GM12878 (cell line): ENCODE measurements around the gene SLC35A5. TPM values are rescaled to one million over a fixed set of nuclear protein-coding genes. Genes with fewer than 3 reads are reported as not detected.

Experiments used
- ATAC-seq: fragments of 200-7000 bp; cut with Tn5 transposase; 3 replicates; pipeline ENCODE4 v1.9.1; 2020; ENCODE audit warnings: mild to moderate bottlenecking, moderate library complexity
- BruUV-seq: library from RNA; stranded (reverse); fragments of 400-500 nt; replicated peaks from 2 replicates; lab custom pipeline; 2021; lab: Mats Ljungman, UMichigan
- CTCF ChIA-PET: fragments of 300-600 bp; sonication (Branson Sonifier 250); formaldehyde crosslinking; extraction: SDS; loops from one replicate; lab custom pipeline; 2021; ENCODE audit warnings: inconsistent platforms; lab: Yijun Ruan, JAX
- POLR2A ChIA-PET: fragments of 350-600 bp; formaldehyde crosslinking; extraction: SDS; loops from one replicate; lab custom pipeline; 2021; ENCODE audit warnings: inconsistent platforms; lab: Charles Lee
- RAD21 ChIA-PET: fragments of 300-600 bp; sonication (Branson Sonifier 250); formaldehyde crosslinking; loops from one replicate; lab custom pipeline; 2023; ENCODE audit warnings: antibody characterized with exemption; ENCODE audit not compliant: unreplicated experiment; lab: Charles Lee
- SMC1A ChIA-PET: fragments of 300-600 bp; sonication (Branson Sonifier 250); formaldehyde crosslinking; loops from one replicate; lab custom pipeline; 2023; ENCODE audit not compliant: unreplicated experiment, uncharacterized antibody; lab: Charles Lee
- DNase-seq: peaks from one replicate; pipeline ENCODE4 v3.0.0-alpha.2; 2011; ENCODE audit warnings: low read depth, low spot score
- FAIRE-seq: peaks from 3 replicates; lab custom pipeline; 2011; peaks lifted over from hg19 to GRCh38; lab: Jason Lieb, UNC
- H2AFZ ChIP-seq: 2 replicates; pipeline ENCODE4 v1.6.0; 2011; ENCODE audit warnings: low read depth, low read length, control low read depth; ENCODE audit not compliant: control insufficient read depth
- H3K27ac ChIP-seq: 2 replicates; pipeline ENCODE4 v1.5.1; 2011; ENCODE audit warnings: control low read depth; ENCODE audit not compliant: control insufficient read depth, insufficient read depth
- H3K27me3 ChIP-seq, 2 experiments: replicated peaks in 1 of 2; 2 replicates each; pipeline versions ENCODE4 v1.6.0 to v1.6.1; 2011; ENCODE audit warnings: low read length in 1 of 2; ENCODE audit not compliant: control insufficient read depth in 2 of 2, insufficient read depth in 2 of 2
- H3K36me3 ChIP-seq, 2 experiments: 2 replicates each; pipeline ENCODE4 v1.5.1; 2011; ENCODE audit warnings: low read length in 1 of 2; ENCODE audit not compliant: control insufficient read depth in 2 of 2, insufficient read depth in 2 of 2
- H3K4me1 ChIP-seq: 2 replicates; pipeline ENCODE4 v1.6.1; 2011; ENCODE audit warnings: mild to moderate bottlenecking, low read length, moderate library complexity, mixed read lengths; ENCODE audit not compliant: control insufficient read depth, insufficient read depth
- H3K4me2 ChIP-seq: 2 replicates; pipeline ENCODE4 v1.6.0; 2011; ENCODE audit warnings: control low read depth; ENCODE audit not compliant: control insufficient read depth, insufficient read depth
- H3K4me3 ChIP-seq: fragments of 200-600 bp; sonication (generic); 2 replicates; pipeline ENCODE4 v1.5.1; 2016
- H3K79me2 ChIP-seq: 2 replicates; pipeline ENCODE4 v1.6.0; 2011; ENCODE audit warnings: low read length; ENCODE audit not compliant: control insufficient read depth, insufficient read depth
- H3K9ac ChIP-seq: 2 replicates; pipeline ENCODE4 v1.8.0; 2011; ENCODE audit warnings: low read length, control low read depth, mixed read lengths; ENCODE audit not compliant: control insufficient read depth, insufficient read depth
- H3K9me3 ChIP-seq: replicated peaks from 3 replicates; pipeline ENCODE4 v1.5.1; 2011; ENCODE audit warnings: mild to moderate bottlenecking, low read length; ENCODE audit not compliant: control insufficient read depth, insufficient read depth
- H4K20me1 ChIP-seq: 2 replicates; pipeline ENCODE4 v1.6.0; 2011; ENCODE audit not compliant: control insufficient read depth, insufficient read depth
- ASH2L ChIP-seq: fragments of 300-600, 200-600 bp; sonication (generic); IDR thresholded peaks from 2 replicates; pipeline ENCODE4 v1.6.1; 2017; ENCODE audit warnings: low read depth, mild to moderate bottlenecking, borderline replicate concordance
- ATF2 ChIP-seq: IDR thresholded peaks from 2 replicates; pipeline ENCODE4 v1.6.1; 2012; ENCODE audit warnings: low read length, inconsistent platforms
- BCL11A ChIP-seq: IDR thresholded peaks from 2 replicates; pipeline ENCODE4 v1.6.1; 2011; ENCODE audit warnings: low read depth, low read length
- CBX5 ChIP-seq: sonication (generic); IDR thresholded peaks from 2 replicates; pipeline ENCODE4 v1.6.1; 2016; ENCODE audit warnings: low read depth, moderate library complexity, mild to moderate bottlenecking, inconsistent platforms
- CEBPB ChIP-seq, 2 experiments: fragments of 150-350 bp in 1 of 2; IDR thresholded peaks; 2 replicates each; pipeline ENCODE4 v1.6.1; 2012 to 2014; ENCODE audit warnings: low read depth in 2 of 2, low read length in 2 of 2, borderline replicate concordance in 1 of 2, inconsistent platforms in 1 of 2
- CHD2 ChIP-seq: IDR thresholded peaks from 2 replicates; pipeline ENCODE4 v1.6.1; 2011; ENCODE audit warnings: low read depth, low read length, improper control_type of control experiment, borderline replicate concordance
- CHD4 ChIP-seq: fragments of 200-600 bp; sonication (generic); IDR thresholded peaks from 2 replicates; pipeline ENCODE4 v1.6.1; 2016; ENCODE audit warnings: mild to moderate bottlenecking
- DPF2 ChIP-seq: fragments of 450-650 bp; IDR thresholded peaks from 2 replicates; pipeline ENCODE4 v1.6.1; 2017; ENCODE audit warnings: mild to moderate bottlenecking
- GATAD2B ChIP-seq: fragments of 450-650 bp; conservative IDR thresholded peaks from 2 replicates; pipeline ENCODE4 v1.6.1; 2017; ENCODE audit warnings: low read depth, mild to moderate bottlenecking, moderate library complexity
- MLLT1 ChIP-seq: fragments of 450-650 bp; IDR thresholded peaks from 2 replicates; pipeline ENCODE4 v1.6.1; 2016; ENCODE audit warnings: mild to moderate bottlenecking
- NFIC ChIP-seq: IDR thresholded peaks from 2 replicates; pipeline ENCODE4 v1.6.1; 2012; ENCODE audit warnings: low read depth, mild to moderate bottlenecking, inconsistent platforms, low read length, moderate library complexity
- NR2F1 ChIP-seq: fragments of 450-650 bp; conservative IDR thresholded peaks from 2 replicates; pipeline ENCODE4 v1.6.1; 2017; ENCODE audit warnings: mild to moderate bottlenecking
- POLR2AphosphoS2 ChIP-seq: IDR thresholded peaks from 2 replicates; pipeline ENCODE4 v1.6.1; 2011; ENCODE audit warnings: low read depth, mild to moderate bottlenecking, low read length, improper control_type of control experiment, moderate library complexity
- SIN3A ChIP-seq: IDR thresholded peaks from 2 replicates; pipeline ENCODE4 v1.6.1; 2012; ENCODE audit warnings: low read depth, low read length, improper control_type of control experiment
- SREBF2 ChIP-seq: IDR thresholded peaks from 2 replicates; pipeline ENCODE4 v1.6.1; 2012; ENCODE audit warnings: mild to moderate bottlenecking, low read length
- YY1 ChIP-seq: IDR thresholded peaks from 2 replicates; pipeline ENCODE4 v1.6.1; 2011; ENCODE audit warnings: low read depth, mild to moderate bottlenecking, low read length
- ZBTB11 ChIP-seq: fragments of 450-650 bp; formaldehyde crosslinking; IDR thresholded peaks from 2 replicates; pipeline ENCODE4 v1.5.0; 2022; ENCODE audit warnings: mild to moderate bottlenecking, missing genetic modification characterization
- ZNF207 ChIP-seq: fragments of 450-650 bp; IDR thresholded peaks from 2 replicates; pipeline ENCODE4 v1.6.1; 2014; ENCODE audit warnings: antibody characterized with exemption, mild to moderate bottlenecking, borderline replicate concordance
- ZSCAN29 ChIP-seq: fragments of 450-650 bp; IDR thresholded peaks from 2 replicates; pipeline ENCODE4 v1.6.1; 2017; ENCODE audit warnings: mild to moderate bottlenecking, moderate library complexity
- WGBS: methylation state at CpG from one replicate; pipeline ENCODE4 v1.1.6; 2016; ENCODE audit warnings: low lambda C conversion rate; ENCODE audit not compliant: insufficient replicate concordance, insufficient coverage; ENCODE audit errors: missing lambda C conversion rate; 5-methylcytosine and 5-hydroxymethylcytosine counted together
- in situ Hi-C: fragments of 300-500 bp; cut with MboI; formaldehyde crosslinking; loops from 9 replicates; pipeline ENCODE4 v1.14.3; 2018; ENCODE audit warnings: mixed read lengths
- intact Hi-C: fragments of 100-400 bp; cut with micrococcal nuclease; formaldehyde crosslinking; loops from one replicate; pipeline ENCODE4 v1.14.2; 2022; ENCODE audit not compliant: unreplicated experiment
- polyA plus RNA-seq, 11 experiments: library from polyadenylated mRNA; depleted of rRNA in 4 of 11; unstranded in 6 of 11; stranded (reverse) in 5 of 11; fragments of >200 nt; fragmentation: Nextera tagmentation in 4 of 11; fragmentation: Illumina TruSeq in 1 of 11; extraction: Ambion mirVana in 4 of 11; extraction: Trizol in 1 of 11; gene quantifications; 1 replicate in 1 of 11; 2 replicates in 10 of 11; pipeline versions ENCODE4 v1.2.1 to v1.2.3, GENCODE V29; 2011 to 2016; ENCODE audit warnings: inconsistent platforms in 2 of 11, missing spikeins in 2 of 11, low read depth in 1 of 11
- total RNA-seq, 4 experiments: library from RNA; depleted of rRNA in 3 of 4; stranded (reverse); fragments of >200 nt in 3 of 4; fragmentation: Illumina TruSeq in 1 of 4; extraction: Trizol in 1 of 4; gene quantifications; 2 replicates each; pipeline versions ENCODE4 v1.2.1 to v1.2.3, GENCODE V29; 2013 to 2021

Gene SLC35A5
- total and polyA plus RNA-seq, 10 of the 15 experiments (the other 5 are each of a cell fraction or from before 2014, with no cell fraction given) = 10.9 to 38.1 (median 16.0) TPM

GRCh38 chr3:112617285-112617684 is 55.4 kb downstream of the SLC35A5 start (continued):
- TF ChIP-seq ZBTB11 (no peak), ATF2 (no peak), POLR2AphosphoS2 (no peak), YY1 (no peak), CHD2 (no peak), CEBPB (IDR thresholded peaks at IDR 0.05; ENCODE audit: borderline replicate concordance in 1 of 2, low read depth in 2 of 2, low read length in 2 of 2) (no peak), ZNF207 (no peak), DPF2 (no peak)
- TF ChIP-seq, all 136 proteins: peak for 0

- H2AFZ ChIP-seq = no peak overlapping the region
- in situ Hi-C loops (no loop called here), intact Hi-C loops (no loop called here)
- no peak for DNase-seq
- H3K4me3 ChIP-seq = no peak overlapping the region
- ChIA-PET RAD21 (no interaction called here), POLR2A (interaction anchor here (0.5 kb wide), 1 partner anchor 1134 kb away, joined by 3 read pairs; no protein-coding TSS in a partner anchor), CTCF (interaction anchor here (1.6 kb wide), 1 partner anchor 13 kb away, joined by 4 read pairs; no protein-coding TSS in a partner anchor), SMC1A (no interaction called here)
- no peaks in the 10 kb centered on the region for H4K20me1 ChIP-seq
- no peak overlapping the region for H3K9ac ChIP-seq
- H3K9me3 ChIP-seq = no peaks in the 10 kb centered on the region
- H3K27ac ChIP-seq = no peak overlapping the region
- FAIRE-seq = no peak
- H3K27me3 ChIP-seq = peaks cover 0 to 11% of the 10 kb centered on the region in 2 experiments; a peak in 3 of 4 replicates
- no peaks in the 10 kb centered on the region; the same call in 1 of the 2 replicates for H3K4me1 ChIP-seq
- no peaks in the 10 kb centered on the region for H3K79me2 ChIP-seq
- peak overlapping the region; percentile 27; the same call in 1 of the 2 replicates for H3K4me2 ChIP-seq
- WGBS = 4% methylated on average over 2 of the region's 2 CpGs
- no peaks in the 10 kb centered on the region for H3K36me3 ChIP-seq
- ATAC-seq = no peak
- no TSS peak for BruUV-seq
- TF ChIP-seq SREBF2 (no peak), NR2F1 (no peak), ASH2L (no peak), DPF2 (no peak), CHD4 (no peak), GATAD2B (no peak), NFIC (no peak), SIN3A (no peak), MLLT1 (no peak), ZSCAN29 (no peak), CBX5 (no peak), BCL11A (no peak)
Observed at GRCh38 chr3:112619295-112619694, 57.5 kb downstream of the SLC35A5 start.
